HG02798 (cell line): ENCODE measurements around the gene OPN1LW.
A peak's percentile ranks its signal among the peaks of the same experiment; 100 is the strongest.
"Not testable (repeated sequence)": the region's sequence is repeated elsewhere in the genome, so short reads cannot be mapped to it uniquely, and the experiment has no call there.

ENCODE experiments used
- ATAC-seq: cut with Tn5 transposase; IDR thresholded peaks from one replicate; pipeline ENCODE4 v1.9.1; 2021; ENCODE audit warnings: mild to moderate bottlenecking; ENCODE audit not compliant: unreplicated experiment, poor library complexity

OPN1LW gene

GRCh38 chrX:154144010-154144409, at the start of gene OPN1LW:
OPN1LW (plus strand) TSS chrX:154144243; CDS start chrX:154144284, 41 bp downstream.
- ATAC-seq, result not testable (repeated sequence)

- no peak for ATAC-seq
Measured at GRCh38 chrX:154094833-154095232, 49.2 kb upstream of the OPN1LW start.

- ATAC-seq, result no peak
Measured at GRCh38 chrX:154096140-154097002, 47.7 kb upstream of the OPN1LW start.

GRCh38 chrX:154097003-154097588, 46.9 kb upstream of the OPN1LW start:
- peak; percentile 40 for ATAC-seq

- peak; percentile 93 for ATAC-seq
Measured at GRCh38 chrX:154097589-154098541, 46.2 kb upstream of the OPN1LW start, which contains the start of gene MECP2. MECP2 (minus strand) TSS chrX:154097717.

GRCh38 chrX:154098551-154098950, 45.5 kb upstream of the OPN1LW start:
- ATAC-seq, result no peak

- ATAC-seq, result no peak
Measured at GRCh38 chrX:154113729-154114128, 30.3 kb upstream of the OPN1LW start.

- no peak for ATAC-seq
Measured at GRCh38 chrX:154114652-154115051, 29.4 kb upstream of the OPN1LW start.

- no peak for ATAC-seq
Measured at GRCh38 chrX:154115071-154115470, 29.0 kb upstream of the OPN1LW start.

- ATAC-seq, result no peak
Measured at GRCh38 chrX:154115750-154116149, 28.3 kb upstream of the OPN1LW start.

GRCh38 chrX:154116426-154117211, 27.4 kb upstream of the OPN1LW start:
- no peak for ATAC-seq

GRCh38 chrX:154117566-154117965, 26.5 kb upstream of the OPN1LW start:
- ATAC-seq, result no peak

- ATAC-seq, result no peak
Measured at GRCh38 chrX:154120567-154120966, 23.5 kb upstream of the OPN1LW start.

GRCh38 chrX:154121207-154121606, 22.8 kb upstream of the OPN1LW start:
- ATAC-seq, result no peak

- ATAC-seq, result no peak
Measured at GRCh38 chrX:154121961-154122360, 22.1 kb upstream of the OPN1LW start.

GRCh38 chrX:154123241-154124219, 20.5 kb upstream of the OPN1LW start:
- ATAC-seq, result no peak

- no peak for ATAC-seq
Measured at GRCh38 chrX:154125391-154126040, 18.5 kb upstream of the OPN1LW start.

GRCh38 chrX:154126101-154126500, 17.9 kb upstream of the OPN1LW start:
- no peak for ATAC-seq
